Measurements from ENCODE around the gene CCDC13.

DNA sequence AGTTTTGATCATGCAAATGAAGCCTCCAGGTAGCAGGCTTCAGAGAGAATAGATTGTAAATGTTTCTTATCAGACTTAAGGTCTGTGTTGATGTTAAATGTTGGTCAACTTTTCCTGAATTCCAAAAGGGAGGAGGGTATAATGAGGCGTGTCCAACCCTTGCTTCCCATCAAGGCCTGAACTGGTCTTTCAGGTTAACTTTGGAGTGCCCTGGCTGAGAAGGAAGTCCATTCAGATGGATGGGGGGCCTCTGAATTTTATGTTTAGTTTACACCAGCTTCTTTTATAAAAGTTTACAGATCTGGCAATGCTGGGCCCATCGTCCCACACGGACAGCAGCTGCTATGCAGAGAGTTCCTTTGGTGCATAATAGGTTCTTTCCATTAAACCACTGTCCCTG lies 8.9 kb downstream of the CCDC13 start:
- TF ChIP-seq, protein P1, sequence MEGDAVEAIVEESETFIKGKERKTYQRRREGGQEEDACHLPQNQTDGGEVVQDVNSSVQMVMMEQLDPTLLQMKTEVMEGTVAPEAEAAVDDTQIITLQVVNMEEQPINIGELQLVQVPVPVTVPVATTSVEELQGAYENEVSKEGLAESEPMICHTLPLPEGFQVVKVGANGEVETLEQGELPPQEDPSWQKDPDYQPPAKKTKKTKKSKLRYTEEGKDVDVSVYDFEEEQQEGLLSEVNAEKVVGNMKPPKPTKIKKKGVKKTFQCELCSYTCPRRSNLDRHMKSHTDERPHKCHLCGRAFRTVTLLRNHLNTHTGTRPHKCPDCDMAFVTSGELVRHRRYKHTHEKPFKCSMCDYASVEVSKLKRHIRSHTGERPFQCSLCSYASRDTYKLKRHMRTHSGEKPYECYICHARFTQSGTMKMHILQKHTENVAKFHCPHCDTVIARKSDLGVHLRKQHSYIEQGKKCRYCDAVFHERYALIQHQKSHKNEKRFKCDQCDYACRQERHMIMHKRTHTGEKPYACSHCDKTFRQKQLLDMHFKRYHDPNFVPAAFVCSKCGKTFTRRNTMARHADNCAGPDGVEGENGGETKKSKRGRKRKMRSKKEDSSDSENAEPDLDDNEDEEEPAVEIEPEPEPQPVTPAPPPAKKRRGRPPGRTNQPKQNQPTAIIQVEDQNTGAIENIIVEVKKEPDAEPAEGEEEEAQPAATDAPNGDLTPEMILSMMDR (optimal IDR thresholded peaks at IDR 0.05 in 1 of 3, IDR thresholded peaks at IDR 0.05 in 1 of 3, conservative IDR thresholded peaks at IDR 0.05 in 1 of 3; ENCODE audit: extremely low read depth in 1 of 3, insufficient read depth in 2 of 3, low read length in 3 of 3) = no peak
- TF ChIP-seq EZH2 (IDR thresholded peaks at IDR 0.05; ENCODE audit: low read length) = no peak
